DOHH2 (cell line): ENCODE measurements around the gene GNG4.

Source experiments
- EZH2phosphoT487 ChIP-seq: fragments of 200-600 bp; sonication (generic); IDR thresholded peaks from 2 replicates; pipeline ENCODE4 v1.6.1; 2017; ENCODE audit warnings: borderline replicate concordance, mild to moderate bottlenecking, antibody characterized with exemption, low read length, moderate library complexity, mixed read lengths
- TF ChIP-seq, protein P1 (sequence below): fragments of 200-600 bp; sonication (generic); IDR thresholded peaks from one replicate; pipeline ENCODE4 v1.5.1; 2014; ENCODE audit warnings: antibody characterized with exemption, mild to moderate bottlenecking, low read depth, low read length; ENCODE audit not compliant: poor library complexity, severe bottlenecking

DNA sequence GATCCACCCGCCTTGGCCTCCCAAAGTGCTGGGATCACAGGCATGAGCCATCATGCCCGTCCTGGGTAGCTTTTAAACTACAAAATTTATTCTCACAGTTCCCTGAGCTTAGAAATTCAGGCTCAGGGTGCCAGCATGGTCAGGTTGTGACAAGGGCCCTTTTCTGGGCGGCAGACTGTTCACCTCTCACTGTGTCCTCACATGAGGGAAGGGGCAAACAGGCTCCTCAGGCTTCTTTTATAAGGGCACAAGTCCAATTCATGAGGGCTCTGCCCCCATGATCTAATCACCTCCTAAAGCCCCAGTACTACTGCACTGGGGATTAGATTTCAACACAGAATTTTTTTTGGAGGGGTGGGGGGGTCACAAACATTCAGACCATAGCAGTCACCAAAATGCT lies 36.8 kb downstream of the GNG4 start:
- TF ChIP-seq, protein P1, sequence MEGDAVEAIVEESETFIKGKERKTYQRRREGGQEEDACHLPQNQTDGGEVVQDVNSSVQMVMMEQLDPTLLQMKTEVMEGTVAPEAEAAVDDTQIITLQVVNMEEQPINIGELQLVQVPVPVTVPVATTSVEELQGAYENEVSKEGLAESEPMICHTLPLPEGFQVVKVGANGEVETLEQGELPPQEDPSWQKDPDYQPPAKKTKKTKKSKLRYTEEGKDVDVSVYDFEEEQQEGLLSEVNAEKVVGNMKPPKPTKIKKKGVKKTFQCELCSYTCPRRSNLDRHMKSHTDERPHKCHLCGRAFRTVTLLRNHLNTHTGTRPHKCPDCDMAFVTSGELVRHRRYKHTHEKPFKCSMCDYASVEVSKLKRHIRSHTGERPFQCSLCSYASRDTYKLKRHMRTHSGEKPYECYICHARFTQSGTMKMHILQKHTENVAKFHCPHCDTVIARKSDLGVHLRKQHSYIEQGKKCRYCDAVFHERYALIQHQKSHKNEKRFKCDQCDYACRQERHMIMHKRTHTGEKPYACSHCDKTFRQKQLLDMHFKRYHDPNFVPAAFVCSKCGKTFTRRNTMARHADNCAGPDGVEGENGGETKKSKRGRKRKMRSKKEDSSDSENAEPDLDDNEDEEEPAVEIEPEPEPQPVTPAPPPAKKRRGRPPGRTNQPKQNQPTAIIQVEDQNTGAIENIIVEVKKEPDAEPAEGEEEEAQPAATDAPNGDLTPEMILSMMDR = no peak
- TF ChIP-seq EZH2phosphoT487 = no peak
